ENCODE measurements around the gene RPS2.
"Not testable (repeated sequence)": the region's sequence is repeated elsewhere in the genome, so short reads cannot be mapped to it uniquely, and the experiment has no call there.

Gene RPS2

DNA sequence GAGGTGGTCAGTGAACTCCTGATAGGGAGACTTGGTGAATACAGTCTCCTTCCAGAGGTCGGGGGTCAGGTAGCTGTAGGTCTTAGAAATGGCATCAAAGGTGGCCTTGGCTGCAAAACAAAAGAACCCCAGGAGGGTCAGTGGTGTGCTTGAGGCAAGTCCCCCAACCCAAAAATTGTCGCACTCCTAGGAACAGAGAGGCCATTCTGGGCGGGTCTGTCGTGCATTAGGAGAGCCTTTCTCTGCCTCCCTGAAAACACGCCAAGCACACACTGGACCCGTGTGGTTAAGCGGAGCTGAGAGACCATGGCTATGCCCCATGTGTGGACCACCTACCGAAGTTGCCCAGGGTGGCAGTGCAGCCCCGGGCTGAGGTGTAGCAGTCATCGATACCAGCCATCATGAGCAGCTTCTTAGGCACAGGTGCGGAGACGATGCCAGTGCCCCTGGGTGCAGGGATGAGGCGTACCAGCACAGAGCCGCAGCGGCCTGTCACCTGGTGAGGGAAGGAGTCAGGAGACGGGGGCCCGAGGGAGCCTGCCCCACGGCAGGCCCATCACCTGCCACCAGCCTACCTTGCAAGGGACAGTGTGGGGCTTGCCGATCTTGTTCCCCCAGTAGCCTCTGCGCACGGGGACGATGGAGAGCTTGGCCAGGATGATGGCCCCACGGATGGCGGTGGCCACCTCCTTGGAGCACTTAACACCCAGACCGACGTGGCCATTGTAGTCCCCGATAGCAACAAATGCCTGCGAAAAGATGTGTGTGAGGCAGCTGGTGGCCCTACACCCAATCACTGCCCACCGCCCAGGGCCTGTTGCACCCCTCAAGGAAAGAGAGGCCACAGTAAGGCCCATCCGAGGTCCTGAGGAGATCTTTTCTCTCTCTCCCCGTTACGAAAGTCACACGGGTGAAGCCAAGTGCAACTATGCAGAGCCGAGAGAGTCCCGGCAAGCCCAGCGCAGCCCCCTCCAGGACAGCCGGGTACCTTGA is 2.2 kb downstream of the RPS2 start:
- not testable (repeated sequence) for DNase-seq (ENCODE audit: low read depth in 2 of 2)

DNA sequence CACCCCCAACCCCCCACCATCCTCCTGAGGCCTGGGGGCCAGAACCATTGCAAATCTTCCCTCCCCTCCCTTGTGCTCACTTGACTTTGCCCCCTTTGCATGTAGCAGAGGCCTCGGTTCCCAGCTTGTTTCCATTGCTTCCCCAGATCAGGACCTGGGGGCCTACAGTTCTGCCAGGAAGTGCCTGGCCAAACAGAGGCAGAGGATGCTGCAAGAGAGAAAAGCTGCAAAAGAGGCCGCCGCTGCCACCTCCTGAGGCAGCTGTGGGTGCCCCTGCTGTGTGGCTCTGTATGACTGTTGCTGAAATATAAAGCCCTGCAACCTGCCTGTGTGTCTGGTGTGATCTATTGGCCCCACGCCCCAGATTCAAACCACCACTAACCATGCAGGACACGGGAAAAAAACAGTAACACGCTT is 3.0 kb downstream of the RPS2 start:
- DNase-seq (ENCODE audit: low read depth in 2 of 2), result no peak

DNA sequence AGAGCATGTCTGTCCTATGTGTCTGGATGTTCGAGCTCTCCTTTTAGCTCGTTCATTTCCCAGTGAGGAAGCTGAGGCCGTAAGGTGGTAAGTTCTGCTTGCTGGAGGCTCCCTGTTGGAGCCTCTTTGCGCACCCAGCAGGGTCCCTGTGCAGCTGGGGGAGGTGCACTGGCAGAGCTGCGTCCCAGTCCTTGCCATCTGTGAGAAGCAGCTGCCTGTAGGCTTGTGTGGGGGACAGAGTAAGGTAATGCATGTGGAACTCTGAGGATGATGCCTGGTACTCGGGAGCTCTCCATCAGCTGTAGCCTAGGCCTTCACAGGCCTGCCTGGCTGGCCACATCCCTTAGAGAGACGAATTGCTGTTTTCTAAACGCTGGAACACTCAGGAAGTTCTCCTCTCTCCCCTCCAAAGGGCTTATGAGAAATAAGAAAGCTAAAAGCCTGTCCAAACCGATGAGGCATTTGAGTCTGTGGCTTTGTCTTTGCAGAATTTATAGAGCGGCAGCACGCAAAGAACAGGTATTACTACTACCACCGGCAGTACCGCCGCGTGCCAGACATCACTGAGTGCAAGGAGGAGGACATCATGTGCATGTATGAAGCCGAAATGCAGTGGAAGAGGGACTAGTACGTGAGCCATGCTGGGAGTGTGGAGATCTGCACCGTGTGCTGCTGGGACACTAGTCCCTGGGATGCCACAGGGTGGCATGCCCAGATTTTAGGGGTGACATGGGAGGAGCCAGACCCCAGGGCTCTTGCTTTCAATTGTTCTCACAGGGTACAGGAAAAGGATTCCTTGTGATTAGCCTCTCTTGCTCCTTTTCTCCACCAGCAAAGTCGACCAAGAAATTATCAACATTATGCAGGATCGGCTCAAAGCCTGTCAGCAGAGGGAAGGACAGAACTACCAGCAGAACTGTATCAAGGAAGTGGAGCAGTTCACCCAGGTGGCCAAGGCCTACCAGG is 3.7 kb downstream of the RPS2 start:
- peak in 1 of 2 experiments; percentile 10 for DNase-seq (ENCODE audit: low read depth in 2 of 2)

GRCh38 chr16:1959269-1960039 is 5.2 kb downstream of the RPS2 start, which contains the start of gene NDUFB10:
TSS of gene NDUFB10 (plus strand) at chr16:1959538. CDS start at chr16:1959625, 87 bp downstream.
- DNase-seq (ENCODE audit: low read depth in 2 of 2), result peak; percentile 60 to 61

DNA sequence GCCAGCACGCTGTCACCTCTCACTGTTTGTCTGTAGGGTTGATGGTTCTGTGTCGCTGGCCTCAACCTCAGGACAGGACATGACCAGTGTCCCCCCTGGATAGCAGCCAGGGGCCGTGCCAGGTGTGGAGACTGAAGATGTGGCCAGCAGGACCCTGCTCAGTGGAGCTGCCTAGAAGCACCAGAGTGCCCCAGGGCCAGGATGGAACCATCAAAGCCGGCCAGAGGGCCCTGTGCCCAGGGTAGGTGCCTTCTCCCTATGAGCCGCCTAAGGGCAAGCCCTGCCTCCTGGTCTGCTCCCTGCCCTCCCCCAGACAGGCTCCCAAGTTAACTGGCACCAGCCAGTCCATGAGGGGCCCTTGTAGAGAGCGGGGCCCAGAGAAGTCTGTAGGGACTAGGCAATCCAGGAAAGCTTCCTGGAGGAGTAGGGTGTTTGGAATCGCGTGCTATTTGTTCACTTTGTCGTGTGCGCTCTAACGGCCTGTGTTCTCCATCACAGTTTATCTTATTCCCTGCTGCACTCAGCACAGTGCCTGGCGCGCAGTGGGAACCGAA is 5.8 kb downstream of the RPS2 start:
- DNase-seq (ENCODE audit: low read depth in 2 of 2), result no peak

DNA sequence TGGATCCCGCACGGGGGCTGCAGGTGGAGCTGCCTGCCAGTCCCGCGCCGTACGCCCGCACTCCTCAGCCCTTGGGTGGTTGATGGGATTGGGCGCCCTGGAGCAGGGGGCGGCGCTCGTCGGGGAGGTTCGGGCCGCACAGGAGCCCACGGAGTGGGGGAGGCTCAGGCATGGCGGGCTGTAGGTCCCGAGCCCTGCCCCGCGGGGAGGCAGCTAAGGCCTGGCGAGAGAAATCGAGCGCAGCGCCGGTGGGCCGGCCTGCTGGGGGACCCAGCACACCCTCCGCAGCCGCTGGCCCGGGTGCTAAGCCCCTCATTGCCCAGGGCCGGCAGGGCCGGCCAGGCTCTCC is 6.5 kb downstream of the RPS2 start:
- DNase-seq (ENCODE audit: low read depth in 2 of 2), result not testable (repeated sequence)

GRCh38 chr16:1957434-1958142 is 7.0 kb downstream of the RPS2 start:
- DNase-seq (ENCODE audit: low read depth in 2 of 2), result not testable (repeated sequence)

DNA sequence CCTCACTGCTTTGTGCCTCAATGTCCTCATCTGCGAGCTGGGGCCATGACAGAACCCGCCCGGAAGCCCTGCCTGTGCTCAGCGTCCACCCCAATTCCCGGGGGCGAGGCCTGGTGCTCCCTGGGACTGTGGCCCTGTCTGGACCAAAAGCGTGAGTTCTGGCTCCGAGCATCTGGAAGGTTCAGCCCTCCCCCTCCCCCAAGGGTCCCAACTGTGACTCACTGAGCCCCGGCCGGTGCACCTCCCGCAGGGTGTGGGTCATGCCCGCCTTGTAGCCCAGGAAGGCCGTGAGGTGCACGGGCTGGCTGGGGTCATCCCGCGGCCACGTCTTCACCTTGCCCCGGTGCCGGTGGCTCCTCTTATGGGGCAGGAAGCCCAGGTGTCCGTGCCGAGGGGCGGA is 10.9 kb downstream of the RPS2 start:
- DNase-seq (ENCODE audit: low read depth in 2 of 2), result no peak

DNA sequence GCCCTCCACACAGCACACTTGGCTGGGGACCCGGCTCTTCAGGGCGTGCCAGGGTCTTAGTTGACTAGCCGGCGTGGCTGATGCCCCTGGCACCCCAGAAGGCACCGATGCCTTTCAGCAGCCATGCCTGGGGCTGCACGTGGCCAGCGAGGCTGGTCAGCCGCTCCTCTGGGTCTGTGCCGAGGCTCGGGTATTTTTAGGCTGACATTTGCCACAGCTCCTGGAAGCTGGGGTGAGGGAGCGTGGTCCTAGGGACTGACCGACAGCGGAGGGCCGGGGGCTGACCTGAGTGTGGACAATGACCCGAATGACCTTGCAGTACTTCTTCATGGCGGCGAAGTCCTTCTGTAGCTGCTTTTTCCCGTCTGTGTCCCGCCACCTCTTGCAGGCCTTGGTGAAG is 14.1 kb downstream of the RPS2 start:
- DNase-seq (ENCODE audit: low read depth in 2 of 2), result no peak

DNA sequence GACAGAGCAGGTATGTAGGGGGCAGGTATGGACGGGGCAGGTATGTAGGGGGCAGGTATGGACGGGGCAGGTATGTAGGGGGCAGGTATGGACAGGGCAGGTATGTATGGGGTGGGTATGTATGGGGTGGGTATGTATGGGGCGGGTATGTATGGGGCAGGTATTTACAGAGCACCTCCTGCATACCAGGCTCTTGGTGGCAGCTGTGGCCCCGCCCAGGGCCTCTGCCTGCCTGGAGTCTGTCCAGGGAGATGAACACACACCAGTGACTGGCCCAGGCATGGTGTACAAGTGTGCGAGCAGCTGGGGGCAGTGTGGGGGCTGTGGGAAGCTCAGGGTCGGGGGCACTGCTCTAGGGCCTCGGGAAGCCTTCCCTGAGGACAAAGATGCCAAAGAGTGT is 14.6 kb downstream of the RPS2 start:
- DNase-seq (ENCODE audit: low read depth in 2 of 2), result no peak

GRCh38 chr16:1949507-1949906 is 15.1 kb downstream of the RPS2 start:
- no peak for DNase-seq (ENCODE audit: low read depth in 2 of 2)

DNA sequence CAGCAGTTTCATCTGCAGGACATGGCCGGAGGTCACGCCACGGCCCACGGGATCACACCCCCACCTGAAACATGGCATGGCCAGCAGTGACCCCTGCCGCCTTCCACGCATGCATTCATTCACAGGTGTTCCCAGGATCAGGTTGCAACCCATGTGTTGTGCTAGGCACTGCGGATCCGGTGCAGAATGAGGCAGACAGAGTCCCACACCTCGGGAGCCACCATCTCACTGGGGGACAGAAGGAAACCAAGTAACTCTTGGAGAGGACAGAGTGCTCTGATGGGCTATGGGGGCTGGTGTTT is 17.3 kb downstream of the RPS2 start:
- DNase-seq (ENCODE audit: low read depth in 2 of 2), result no peak

GRCh38 chr16:1946495-1947368 is 17.9 kb downstream of the RPS2 start:
- no peak for DNase-seq (ENCODE audit: low read depth in 2 of 2)

GRCh38 chr16:1945559-1946391 is 18.9 kb downstream of the RPS2 start:
- no peak for DNase-seq (ENCODE audit: low read depth in 2 of 2)

- DNase-seq (ENCODE audit: low read depth in 2 of 2), result no peak
Observed at GRCh38 chr16:1944612-1945199, 19.9 kb downstream of the RPS2 start.

- peak; percentile 90 to 93 for DNase-seq (ENCODE audit: low read depth in 2 of 2)
Observed at GRCh38 chr16:1942810-1943726, 21.6 kb downstream of the RPS2 start, which contains the start of gene MSRB1. TSS of gene MSRB1 (minus strand) at chr16:1943199. CDS start at chr16:1943156, 43 bp downstream.

Data from fibroblast of skin of left biceps (primary cell).